Vagina (tissue), 2 donors: ENCODE measurements around the gene ALG9. TPM values are rescaled to one million over a fixed set of nuclear protein-coding genes. Genes with fewer than 3 reads are reported as not detected.
"Not testable (repeated sequence)": the region's sequence is repeated elsewhere in the genome, so short reads cannot be mapped to it uniquely, and the experiment has no call there.

Experiments used
- DNase-seq, 2 donors: peaks; one replicate each; pipeline ENCODE4 v3.0.0-alpha.2; 2017; ENCODE audit errors: extremely low spot score in 2 of 2
- H3K27ac ChIP-seq: fragments of 200-600 bp; sonication (generic); one replicate; pipeline ENCODE4 v1.5.1; 2019
- H3K27me3 ChIP-seq: fragments of 200-600 bp; sonication (generic); one replicate; pipeline ENCODE4 v1.5.1; 2019
- H3K36me3 ChIP-seq, 2 donors: fragments of 200-600 bp; sonication (generic); one replicate each; pipeline ENCODE4 v1.5.1; 2017 to 2019
- H3K4me1 ChIP-seq: fragments of 200-600 bp; sonication (generic); one replicate; pipeline ENCODE4 v1.5.1; 2019
- H3K4me3 ChIP-seq, 2 donors: fragments of 200-600 bp; sonication (generic); 1 replicate in 1 of 2; 2 replicates in 1 of 2; pipeline ENCODE4 v1.5.1; 2016 to 2019
- H3K9me3 ChIP-seq: fragments of 200-600 bp; sonication (generic); one replicate; pipeline ENCODE4 v1.5.1; 2019
- CTCF ChIP-seq, 3 experiments: fragments of 450-650 bp in 2 of 3; fragments of 200-600 bp in 1 of 3; sonication (generic) in 1 of 3; IDR thresholded peaks; one replicate each; pipeline ENCODE4 v1.5.1; 2017 to 2019; ENCODE audit warnings: antibody characterized with exemption in 3 of 3, mild to moderate bottlenecking in 2 of 3, moderate library complexity in 2 of 3
- POLR2A ChIP-seq, 2 donors: fragments of 450-650 bp; IDR thresholded peaks; one replicate each; pipeline ENCODE4 v1.6.1; 2017; ENCODE audit warnings: antibody characterized with exemption in 2 of 2, mild to moderate bottlenecking in 2 of 2, moderate library complexity in 2 of 2
- POLR2AphosphoS5 ChIP-seq, 2 donors: sonication (generic); formaldehyde crosslinking; IDR thresholded peaks; one replicate each; pipeline ENCODE4 v1.9.0; 2017; ENCODE audit warnings: antibody characterized with exemption in 2 of 2, mild to moderate bottlenecking in 2 of 2, low read depth in 1 of 2; ENCODE audit not compliant: insufficient read depth in 1 of 2
- intact Hi-C: fragments of 100-400 bp; cut with DNase I; formaldehyde crosslinking; loops from one replicate; pipeline ENCODE4 v1.15.1; 2023
- total RNA-seq: library from RNA; depleted of rRNA; stranded (reverse); fragments of >200 nt; gene quantifications from one replicate; pipeline ENCODE4 v1.2.3, GENCODE V29; 2016

The ALG9 gene
- total RNA-seq, 1 donor from 2014 or later = 31.7 TPM

- intact Hi-C loops = no loop called here
- Histone ChIP-seq H3K27ac (no peak overlapping the region), H3K4me3 (no peak overlapping the region), H3K27me3 (no peaks in the 10 kb centered on the region), H3K36me3 (peaks cover 0 to 6% of the 10 kb centered on the region in 2 donors), H3K9me3 (no peaks in the 10 kb centered on the region), H3K4me1 (peaks cover 17% of the 10 kb centered on the region)
- TF ChIP-seq POLR2A (IDR thresholded peaks at IDR 0.05) = no peak
- no peak for TF ChIP-seq CTCF (IDR thresholded peaks at IDR 0.05)
- no peak for TF ChIP-seq POLR2AphosphoS5 (IDR thresholded peaks at IDR 0.05; ENCODE audit: insufficient read depth in 1 of 2, low read depth in 1 of 2)
- no peak for DNase-seq
Measured at GRCh38 chr11:111905411-111905810, 34.0 kb upstream of the ALG9 start.

- intact Hi-C loops = no loop called here
- H3K9me3 ChIP-seq = no peaks in the 10 kb centered on the region
- H3K27ac ChIP-seq = no peak overlapping the region
- TF ChIP-seq POLR2A (IDR thresholded peaks at IDR 0.05) = no peak
- no peak for TF ChIP-seq CTCF (IDR thresholded peaks at IDR 0.05)
- no peak for TF ChIP-seq POLR2AphosphoS5 (IDR thresholded peaks at IDR 0.05; ENCODE audit: insufficient read depth in 1 of 2, low read depth in 1 of 2)
- H3K4me3 ChIP-seq = no peak overlapping the region
- no peaks in the 10 kb centered on the region for H3K36me3 ChIP-seq
- H3K27me3 ChIP-seq = no peaks in the 10 kb centered on the region
- no peaks in the 10 kb centered on the region for H3K4me1 ChIP-seq
- DNase-seq = no peak
Measured at GRCh38 chr11:111886844-111887243, 15.5 kb upstream of the ALG9 start.

GRCh38 chr11:111886032-111886431, 14.7 kb upstream of the ALG9 start:
- intact Hi-C loops = no loop called here
- H3K9me3 ChIP-seq = no peaks in the 10 kb centered on the region
- no peaks in the 10 kb centered on the region for H3K27me3 ChIP-seq
- H3K27ac ChIP-seq = no peak overlapping the region
- no peak for DNase-seq
- H3K36me3 ChIP-seq = no peaks in the 10 kb centered on the region
- no peaks in the 10 kb centered on the region for H3K4me1 ChIP-seq
- no peak overlapping the region for H3K4me3 ChIP-seq
- TF ChIP-seq POLR2AphosphoS5 (IDR thresholded peaks at IDR 0.05; ENCODE audit: insufficient read depth in 1 of 2, low read depth in 1 of 2) (no peak), POLR2A (IDR thresholded peaks at IDR 0.05) (no peak), CTCF (IDR thresholded peaks at IDR 0.05) (no peak)

GRCh38 chr11:111885053-111885452, 13.7 kb upstream of the ALG9 start:
- intact Hi-C loops, H3K4me1 ChIP-seq, DNase-seq, H3K27me3 ChIP-seq, H3K9me3 ChIP-seq, H3K4me3 ChIP-seq, H3K36me3 ChIP-seq, H3K27ac ChIP-seq: not testable (repeated sequence)

GRCh38 chr11:111882202-111882601, 10.8 kb upstream of the ALG9 start:
- no peak for DNase-seq
- intact Hi-C loops = no loop called here
- peaks cover 18% of the 10 kb centered on the region for H3K4me1 ChIP-seq
- no peak overlapping the region for H3K27ac ChIP-seq
- H3K27me3 ChIP-seq = no peaks in the 10 kb centered on the region
- no peak overlapping the region for H3K4me3 ChIP-seq
- H3K36me3 ChIP-seq = no peaks in the 10 kb centered on the region
- H3K9me3 ChIP-seq = no peaks in the 10 kb centered on the region
- TF ChIP-seq CTCF (IDR thresholded peaks at IDR 0.05) = no peak
- no peak for TF ChIP-seq POLR2AphosphoS5 (IDR thresholded peaks at IDR 0.05; ENCODE audit: insufficient read depth in 1 of 2, low read depth in 1 of 2)
- no peak for TF ChIP-seq POLR2A (IDR thresholded peaks at IDR 0.05)

GRCh38 chr11:111879637-111879960, 8.2 kb upstream of the ALG9 start:
- no peaks in the 10 kb centered on the region for H3K9me3 ChIP-seq
- intact Hi-C loops = loop anchor here (5.0 to 10.0 kb wide), 3 partner anchors 45 to 208 kb away; partner anchors contain the start of genes SDHD and TIMM8B
- no peaks in the 10 kb centered on the region for H3K36me3 ChIP-seq
- H3K4me1 ChIP-seq = peaks cover 18% of the 10 kb centered on the region
- H3K27ac ChIP-seq = peak overlapping the region; percentile 94
- H3K27me3 ChIP-seq = no peaks in the 10 kb centered on the region
- H3K4me3 ChIP-seq = peak overlapping the region; percentile 59 to 72
- no peak for DNase-seq
- no peak for TF ChIP-seq POLR2AphosphoS5 (IDR thresholded peaks at IDR 0.05; ENCODE audit: insufficient read depth in 1 of 2, low read depth in 1 of 2)
- TF ChIP-seq CTCF (IDR thresholded peaks at IDR 0.05) = no peak
- no peak for TF ChIP-seq POLR2A (IDR thresholded peaks at IDR 0.05)
